GM18505 (cell line): ENCODE results near the gene FOXN3.

Source experiments
- ATAC-seq: cut with Tn5 transposase; IDR thresholded peaks from one replicate; pipeline ENCODE4 v1.9.1; 2021; ENCODE audit not compliant: unreplicated experiment
- POLR2A ChIP-seq: IDR thresholded peaks from 4 replicates; pipeline ENCODE4 v1.6.1; 2011; ENCODE audit warnings: borderline replicate concordance; ENCODE audit not compliant: insufficient read depth, insufficient read length; ENCODE audit errors: extremely low read depth

FOXN3 gene

GRCh38 chr14:89182326-89182725, 234.7 kb downstream of the FOXN3 start:
- ATAC-seq = no peak
- no peak for TF ChIP-seq POLR2A

- no peak for ATAC-seq
- no peak for TF ChIP-seq POLR2A
Measured at GRCh38 chr14:89180546-89180945, 236.5 kb downstream of the FOXN3 start.

GRCh38 chr14:89179891-89180404, 237.1 kb downstream of the FOXN3 start:
- ATAC-seq = no peak
- no peak for TF ChIP-seq POLR2A

- ATAC-seq = no peak
- TF ChIP-seq POLR2A = no peak
Measured at GRCh38 chr14:89178800-89179535, 238.1 kb downstream of the FOXN3 start.

GRCh38 chr14:89178376-89178775, 238.7 kb downstream of the FOXN3 start:
- no peak for ATAC-seq
- TF ChIP-seq POLR2A = no peak

GRCh38 chr14:89175881-89176799, 240.9 kb downstream of the FOXN3 start:
- no peak for ATAC-seq
- TF ChIP-seq POLR2A = no peak

GRCh38 chr14:89171628-89172027, 245.4 kb downstream of the FOXN3 start:
- no peak for ATAC-seq
- no peak for TF ChIP-seq POLR2A

GRCh38 chr14:89171168-89171567, 245.9 kb downstream of the FOXN3 start:
- no peak for ATAC-seq
- TF ChIP-seq POLR2A = no peak

- no peak for TF ChIP-seq POLR2A
- no peak for ATAC-seq
Measured at GRCh38 chr14:89167705-89168104, 249.3 kb downstream of the FOXN3 start.

- ATAC-seq = no peak
- no peak for TF ChIP-seq POLR2A
Measured at GRCh38 chr14:89166633-89167032, 250.4 kb downstream of the FOXN3 start.

GRCh38 chr14:89165189-89166181, 251.5 kb downstream of the FOXN3 start:
- ATAC-seq = peak; percentile 64
- no peak for TF ChIP-seq POLR2A

GRCh38 chr14:89164168-89165073, 252.6 kb downstream of the FOXN3 start:
- TF ChIP-seq POLR2A = peak; percentile 26
- ATAC-seq = peak; percentile 37
